Measurements from ENCODE around the gene MTHFSD.

The MTHFSD gene

DNA sequence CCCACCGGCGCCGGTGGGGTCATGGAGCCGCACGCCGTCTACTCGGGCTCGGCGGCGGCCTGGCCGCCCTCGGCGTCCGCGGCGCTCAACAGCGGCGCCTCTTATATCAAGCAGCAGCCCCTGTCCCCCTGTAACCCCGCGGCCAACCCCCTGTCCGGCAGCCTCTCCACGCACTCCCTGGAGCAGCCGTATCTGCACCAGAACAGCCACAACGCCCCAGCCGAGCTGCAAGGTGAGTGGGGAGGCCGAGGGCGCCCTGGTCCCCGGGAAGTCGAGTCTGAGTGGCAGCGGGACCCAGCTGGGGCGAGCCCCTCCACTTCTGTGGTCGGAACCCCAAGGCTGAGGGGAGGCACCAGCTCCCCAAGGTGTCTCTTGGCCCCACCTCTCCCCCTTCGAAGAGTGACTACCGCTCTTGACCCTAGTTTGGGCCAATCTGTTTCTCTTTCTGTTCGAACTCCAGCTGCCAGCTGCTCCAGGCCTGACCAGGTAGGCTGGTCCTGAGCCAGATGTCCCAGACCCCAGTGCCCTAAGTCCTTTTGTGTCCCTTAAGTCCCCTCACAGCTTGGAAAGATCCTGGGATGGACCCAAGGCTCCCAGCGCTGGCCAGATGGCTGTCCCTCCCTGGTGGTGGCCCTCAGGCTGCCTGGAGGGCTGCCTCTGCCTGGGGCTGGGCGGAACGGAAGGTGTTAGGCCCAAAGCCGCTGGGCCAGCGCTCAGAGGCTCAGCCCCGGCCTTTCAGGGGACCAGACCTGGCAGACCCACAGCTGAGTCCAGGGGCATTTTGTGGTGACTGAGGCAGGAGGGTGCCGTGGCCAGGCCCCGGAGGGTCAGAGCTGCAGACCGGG, 43.5 kb downstream of the MTHFSD start:
- no peak for DNase-seq
- TF ChIP-seq, protein P1, sequence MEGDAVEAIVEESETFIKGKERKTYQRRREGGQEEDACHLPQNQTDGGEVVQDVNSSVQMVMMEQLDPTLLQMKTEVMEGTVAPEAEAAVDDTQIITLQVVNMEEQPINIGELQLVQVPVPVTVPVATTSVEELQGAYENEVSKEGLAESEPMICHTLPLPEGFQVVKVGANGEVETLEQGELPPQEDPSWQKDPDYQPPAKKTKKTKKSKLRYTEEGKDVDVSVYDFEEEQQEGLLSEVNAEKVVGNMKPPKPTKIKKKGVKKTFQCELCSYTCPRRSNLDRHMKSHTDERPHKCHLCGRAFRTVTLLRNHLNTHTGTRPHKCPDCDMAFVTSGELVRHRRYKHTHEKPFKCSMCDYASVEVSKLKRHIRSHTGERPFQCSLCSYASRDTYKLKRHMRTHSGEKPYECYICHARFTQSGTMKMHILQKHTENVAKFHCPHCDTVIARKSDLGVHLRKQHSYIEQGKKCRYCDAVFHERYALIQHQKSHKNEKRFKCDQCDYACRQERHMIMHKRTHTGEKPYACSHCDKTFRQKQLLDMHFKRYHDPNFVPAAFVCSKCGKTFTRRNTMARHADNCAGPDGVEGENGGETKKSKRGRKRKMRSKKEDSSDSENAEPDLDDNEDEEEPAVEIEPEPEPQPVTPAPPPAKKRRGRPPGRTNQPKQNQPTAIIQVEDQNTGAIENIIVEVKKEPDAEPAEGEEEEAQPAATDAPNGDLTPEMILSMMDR (IDR thresholded peaks at IDR 0.05; ENCODE audit: low read depth, low read length): no peak

DNA sequence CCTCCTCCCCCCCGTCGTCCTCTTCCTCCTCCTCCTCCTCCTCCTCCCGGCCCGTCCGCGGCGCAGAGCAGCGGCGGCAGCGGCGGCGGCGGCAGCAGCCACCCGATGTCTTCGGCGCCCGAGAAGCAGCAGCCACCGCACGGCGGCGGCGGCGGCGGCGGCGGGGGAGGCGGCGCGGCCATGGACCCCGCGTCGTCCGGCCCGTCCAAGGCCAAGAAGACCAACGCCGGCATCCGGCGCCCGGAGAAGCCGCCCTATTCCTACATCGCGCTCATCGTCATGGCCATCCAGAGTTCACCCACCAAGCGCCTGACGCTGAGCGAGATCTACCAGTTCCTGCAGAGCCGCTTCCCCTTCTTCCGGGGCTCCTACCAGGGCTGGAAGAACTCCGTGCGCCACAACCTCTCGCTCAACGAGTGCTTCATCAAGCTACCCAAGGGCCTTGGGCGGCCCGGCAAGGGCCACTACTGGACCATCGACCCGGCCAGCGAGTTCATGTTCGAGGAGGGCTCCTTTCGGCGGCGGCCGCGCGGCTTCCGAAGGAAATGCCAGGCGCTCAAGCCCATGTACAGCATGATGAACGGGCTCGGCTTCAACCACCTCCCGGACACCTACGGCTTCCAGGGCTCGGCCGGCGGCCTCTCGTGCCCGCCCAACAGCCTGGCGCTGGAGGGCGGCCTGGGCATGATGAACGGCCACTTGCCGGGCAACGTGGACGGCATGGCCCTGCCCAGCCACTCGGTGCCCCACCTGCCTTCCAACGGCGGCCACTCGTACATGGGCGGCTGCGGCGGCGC, 44.4 kb downstream of the MTHFSD start, which contains the start of gene FOXF1:
FOXF1 (plus strand) TSS at position 63 of the 797 bp plus-strand sequence; CDS start at position 106, 43 bp downstream.
- no peak for DNase-seq
- Histone ChIP-seq H3K36me3 (no peaks in the 10 kb centered on the region), H3K9me3 (ENCODE audit: severe bottlenecking) (no peaks in the 10 kb centered on the region), H3K27ac (no peak within 1 kb of the TSS), H3K27me3 (ENCODE audit: insufficient read depth, low read depth, severe bottlenecking) (peaks cover 80% of the 10 kb centered on the region), H3K4me3 (ENCODE audit: low read depth, low read length) (peak within 1 kb of the TSS; percentile 34)
- TF ChIP-seq, protein P1 (IDR thresholded peaks at IDR 0.05; ENCODE audit: low read depth, low read length): no peak

More for the DNA sequence above, 43.5 kb downstream of the MTHFSD start:
- Histone ChIP-seq H3K9me3 (ENCODE audit: severe bottlenecking) (no peaks in the 10 kb centered on the region), H3K27me3 (ENCODE audit: insufficient read depth, low read depth, severe bottlenecking) (peaks cover 80% of the 10 kb centered on the region), H3K4me3 (ENCODE audit: low read depth, low read length) (no peak overlapping the region), H3K27ac (no peak overlapping the region), H3K36me3 (no peaks in the 10 kb centered on the region)

DNA sequence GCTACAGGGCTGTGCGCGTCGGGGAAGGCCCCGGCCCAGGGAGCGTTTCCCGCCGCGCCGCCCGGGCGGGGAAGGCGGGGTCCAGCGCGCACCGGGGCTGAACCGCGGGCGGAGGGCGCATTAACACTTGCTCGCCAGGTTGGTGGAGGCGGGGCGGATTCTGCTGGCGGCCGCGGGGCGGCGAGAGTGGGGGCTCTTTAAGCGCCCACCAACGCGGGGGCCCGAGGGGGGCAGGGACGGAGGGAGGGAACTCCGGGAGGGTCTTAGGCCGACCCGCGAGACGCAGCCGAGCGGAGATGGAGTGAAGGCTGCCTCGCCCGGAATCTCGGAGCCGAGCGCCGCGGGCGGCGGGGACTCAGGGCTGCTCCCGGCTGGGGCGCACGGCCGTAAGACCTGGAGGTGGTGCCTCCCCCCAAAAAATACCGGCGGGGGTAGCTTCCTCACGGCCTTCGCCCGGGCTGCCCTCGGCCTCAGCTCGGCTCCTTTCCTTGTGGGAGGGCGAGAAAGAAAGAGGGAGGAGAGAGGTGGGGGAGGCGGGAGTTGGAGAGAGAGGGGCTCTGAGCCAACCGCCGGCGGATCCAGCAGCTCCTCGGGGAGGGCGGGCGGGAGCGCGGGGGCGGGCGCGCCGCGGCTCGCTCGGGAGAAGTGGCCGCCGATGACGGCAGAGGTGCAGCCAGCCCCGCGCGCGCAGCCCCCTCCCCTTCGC, 45.1 kb downstream of the MTHFSD start:
- DNase-seq: no peak
- Histone ChIP-seq H3K9me3 (ENCODE audit: severe bottlenecking) (no peaks in the 10 kb centered on the region), H3K27ac (no peak overlapping the region), H3K4me3 (ENCODE audit: low read depth, low read length) (peak overlapping the region; percentile 34), H3K36me3 (no peaks in the 10 kb centered on the region), H3K27me3 (ENCODE audit: insufficient read depth, low read depth, severe bottlenecking) (peaks cover 77% of the 10 kb centered on the region)
- TF ChIP-seq, protein P1 (IDR thresholded peaks at IDR 0.05; ENCODE audit: low read depth, low read length): no peak

DNA sequence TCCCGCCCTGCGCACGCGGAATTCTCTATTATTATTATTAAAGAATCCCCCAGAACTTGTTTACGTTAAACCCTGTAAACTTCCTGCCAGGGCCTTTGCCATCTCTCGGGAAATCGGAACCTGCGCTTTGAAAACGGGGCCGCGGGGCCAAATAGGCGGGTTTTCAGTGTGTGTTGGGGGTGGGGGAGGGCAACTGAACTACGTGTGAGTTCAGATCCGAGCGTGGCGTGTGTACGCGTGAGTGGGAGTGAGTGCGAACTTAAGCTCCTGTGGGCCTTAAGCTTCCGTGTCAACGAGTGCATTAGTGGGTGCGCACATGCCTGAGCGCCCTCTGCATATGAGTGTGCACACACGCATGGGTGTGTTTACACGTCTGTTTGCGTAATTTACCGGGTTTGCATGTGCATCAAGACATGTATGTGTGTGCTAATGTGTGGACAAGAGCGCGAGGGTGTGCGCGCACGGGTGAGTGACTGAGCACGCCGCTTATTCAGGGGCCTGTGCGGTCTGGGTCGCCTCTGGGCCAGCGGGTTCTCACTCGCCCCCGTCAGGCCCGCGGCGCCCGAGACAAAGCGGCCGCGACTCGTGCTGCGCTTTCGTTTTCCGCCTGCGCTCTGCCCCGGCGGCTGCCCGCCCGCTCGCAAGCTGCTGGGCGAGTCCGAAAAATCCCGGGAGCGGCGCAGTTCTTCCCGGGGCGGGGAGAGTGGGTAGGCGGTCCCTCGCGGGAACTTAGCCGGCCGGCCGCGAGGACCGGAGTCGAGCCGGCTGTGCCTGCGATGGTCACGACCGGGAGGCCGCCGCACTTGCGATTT, 45.9 kb downstream of the MTHFSD start:
- H3K27ac ChIP-seq: no peak overlapping the region
- no peaks in the 10 kb centered on the region for H3K36me3 ChIP-seq
- TF ChIP-seq, protein P1 (IDR thresholded peaks at IDR 0.05; ENCODE audit: low read depth, low read length): no peak
- H3K4me3 ChIP-seq (ENCODE audit: low read depth, low read length): peak overlapping the region; percentile 34
- H3K9me3 ChIP-seq (ENCODE audit: severe bottlenecking): no peaks in the 10 kb centered on the region
- DNase-seq: no peak
- H3K27me3 ChIP-seq (ENCODE audit: insufficient read depth, low read depth, severe bottlenecking): peaks cover 78% of the 10 kb centered on the region

Data from WERI-Rb-1 (cell line).